ENCODE data around the gene GRIK1.
A peak's percentile ranks its signal among the peaks of the same experiment; 100 is the strongest.

The GRIK1 gene

GRCh38 chr21:29657240-29657989, 282.4 kb downstream of the GRIK1 start:
- TF ChIP-seq CTCF (conservative IDR thresholded peaks at IDR 0.05; ENCODE audit: low read length) (no peak), EZH2phosphoT487 (IDR thresholded peaks at IDR 0.05; ENCODE audit: borderline replicate concordance) (no peak)
- Histone ChIP-seq H3K9ac (ENCODE audit: low read depth, low read length, poor library complexity, severe bottlenecking) (no peak overlapping the region), H3K36me3 (ENCODE audit: insufficient read depth, low read length) (no peaks in the 10 kb centered on the region), H3K79me2 (ENCODE audit: insufficient read depth, low read length) (no peaks in the 10 kb centered on the region), H3F3A (ENCODE audit: low read depth) (no peaks in the 10 kb centered on the region), H4K20me1 (ENCODE audit: insufficient read depth, low read length, poor library complexity, severe bottlenecking) (no peaks in the 10 kb centered on the region), H3K9me3 (ENCODE audit: insufficient read depth, low read depth, low read length) (no peaks in the 10 kb centered on the region), H3K27me3 (ENCODE audit: insufficient read depth, low read length, poor library complexity, severe bottlenecking) (no peaks in the 10 kb centered on the region), H3K4me1 (ENCODE audit: insufficient read depth, low read length, poor library complexity, severe bottlenecking) (peaks cover 5% of the 10 kb centered on the region), H2AFZ (ENCODE audit: low read length) (no peak overlapping the region), H3K9me2 (replicated peaks; ENCODE audit: low read depth, low read length) (no peaks in the 10 kb centered on the region), H3K4me2 (ENCODE audit: low read depth, low read length, poor library complexity, severe bottlenecking) (peak overlapping the region; percentile 55), H3K4me3 (ENCODE audit: low read length, poor library complexity, severe bottlenecking) (peak overlapping the region; percentile 45)

- Histone ChIP-seq H3K36me3 (ENCODE audit: insufficient read depth, low read length) (no peaks in the 10 kb centered on the region), H3K9me3 (ENCODE audit: insufficient read depth, low read depth, low read length) (no peaks in the 10 kb centered on the region), H3K4me3 (ENCODE audit: low read length, poor library complexity, severe bottlenecking) (peak overlapping the region; percentile 45), H2AFZ (ENCODE audit: low read length) (0 out of 2 replicates have a peak overlapping the region, but pooled peaks have one; percentile 28), H3K9ac (ENCODE audit: low read depth, low read length, poor library complexity, severe bottlenecking) (no peak overlapping the region), H3F3A (ENCODE audit: low read depth) (no peaks in the 10 kb centered on the region), H3K9me2 (replicated peaks; ENCODE audit: low read depth, low read length) (no peaks in the 10 kb centered on the region), H3K4me2 (ENCODE audit: low read depth, low read length, poor library complexity, severe bottlenecking) (peak overlapping the region; percentile 55), H3K4me1 (ENCODE audit: insufficient read depth, low read length, poor library complexity, severe bottlenecking) (peaks cover 5% of the 10 kb centered on the region), H3K79me2 (ENCODE audit: insufficient read depth, low read length) (no peaks in the 10 kb centered on the region), H3K27me3 (ENCODE audit: insufficient read depth, low read length, poor library complexity, severe bottlenecking) (no peaks in the 10 kb centered on the region), H4K20me1 (ENCODE audit: insufficient read depth, low read length, poor library complexity, severe bottlenecking) (no peaks in the 10 kb centered on the region)
- TF ChIP-seq CTCF (conservative IDR thresholded peaks at IDR 0.05; ENCODE audit: low read length) (no peak), EZH2phosphoT487 (IDR thresholded peaks at IDR 0.05; ENCODE audit: borderline replicate concordance) (no peak)
Observed at GRCh38 chr21:29656504-29657239, 283.1 kb downstream of the GRIK1 start.

DNA sequence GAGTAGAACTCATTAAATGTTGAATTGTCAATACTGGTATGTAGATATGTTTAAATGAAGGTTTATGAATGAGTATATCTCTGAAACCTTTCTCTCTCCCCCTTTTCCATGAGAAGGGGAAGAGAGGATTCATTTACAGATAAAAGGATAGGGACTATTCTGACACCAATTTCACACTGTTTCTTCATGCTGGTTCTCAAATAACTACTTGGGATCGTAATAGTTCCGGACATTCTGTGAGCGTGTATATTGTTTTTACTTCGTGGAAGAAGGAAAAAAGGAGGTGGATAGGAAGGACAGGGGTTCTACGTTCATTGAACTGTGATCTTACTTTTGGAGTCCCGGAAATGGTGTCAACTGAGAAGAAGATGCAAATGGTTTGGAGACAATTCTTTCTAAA, 284.2 kb downstream of the GRIK1 start:
- Histone ChIP-seq H3K4me1 (ENCODE audit: insufficient read depth, low read length, poor library complexity, severe bottlenecking) (peaks cover 5% of the 10 kb centered on the region), H3K9me3 (ENCODE audit: insufficient read depth, low read depth, low read length) (no peaks in the 10 kb centered on the region), H3K79me2 (ENCODE audit: insufficient read depth, low read length) (no peaks in the 10 kb centered on the region), H3K9me2 (replicated peaks; ENCODE audit: low read depth, low read length) (no peaks in the 10 kb centered on the region), H3K9ac (ENCODE audit: low read depth, low read length, poor library complexity, severe bottlenecking) (no peak overlapping the region), H3F3A (ENCODE audit: low read depth) (no peaks in the 10 kb centered on the region), H2AFZ (ENCODE audit: low read length) (no peak overlapping the region), H3K4me2 (ENCODE audit: low read depth, low read length, poor library complexity, severe bottlenecking) (no peak overlapping the region), H3K4me3 (ENCODE audit: low read length, poor library complexity, severe bottlenecking) (no peak overlapping the region), H3K36me3 (ENCODE audit: insufficient read depth, low read length) (no peaks in the 10 kb centered on the region), H3K27me3 (ENCODE audit: insufficient read depth, low read length, poor library complexity, severe bottlenecking) (no peaks in the 10 kb centered on the region), H4K20me1 (ENCODE audit: insufficient read depth, low read length, poor library complexity, severe bottlenecking) (no peaks in the 10 kb centered on the region)
- TF ChIP-seq CTCF (conservative IDR thresholded peaks at IDR 0.05; ENCODE audit: low read length), result no peak
- TF ChIP-seq EZH2phosphoT487 (IDR thresholded peaks at IDR 0.05; ENCODE audit: borderline replicate concordance), result no peak

Measured in Loucy (cell line).